Left ventricle myocardium superior (tissue), 1 donor: Measurements from ENCODE around the gene SYNGR1. TPM values are rescaled to one million over a fixed set of nuclear protein-coding genes. Genes with fewer than 3 reads are reported as not detected.

Experiments used
- ATAC-seq: fragments of 200-7000 bp; cut with Tn5 transposase; one replicate; pipeline ENCODE4 v1.9.1; 2020; ENCODE audit warnings: mild to moderate bottlenecking, moderate library complexity
- DNase-seq: peaks from one replicate; pipeline ENCODE4 v3.0.0-alpha.2; 2020
- intact Hi-C: fragments of 100-400 bp; cut with micrococcal nuclease; formaldehyde crosslinking; loops from one replicate; pipeline ENCODE4 v1.11.0; 2022
- total RNA-seq: library from RNA; stranded (reverse); fragmentation: NEBNext Ultra II Directional; extraction: Animal tissue kit (Norgen Biotek cat#: 25700); gene quantifications from one replicate; pipeline ENCODE4 v1.2.1, GENCODE V29; 2021
- donor health status: DM: no; HTN: yes; CAD: no; lungs with severe emphysema.

SYNGR1 gene
- total RNA-seq, 1 donor from 2014 or later: 41.3 TPM

- DNase-seq (no peak), ATAC-seq (no peak)
- intact Hi-C loops: no loop called here
Measured at GRCh38 chr22:39419096-39419495, 69.3 kb downstream of the SYNGR1 start.

DNA sequence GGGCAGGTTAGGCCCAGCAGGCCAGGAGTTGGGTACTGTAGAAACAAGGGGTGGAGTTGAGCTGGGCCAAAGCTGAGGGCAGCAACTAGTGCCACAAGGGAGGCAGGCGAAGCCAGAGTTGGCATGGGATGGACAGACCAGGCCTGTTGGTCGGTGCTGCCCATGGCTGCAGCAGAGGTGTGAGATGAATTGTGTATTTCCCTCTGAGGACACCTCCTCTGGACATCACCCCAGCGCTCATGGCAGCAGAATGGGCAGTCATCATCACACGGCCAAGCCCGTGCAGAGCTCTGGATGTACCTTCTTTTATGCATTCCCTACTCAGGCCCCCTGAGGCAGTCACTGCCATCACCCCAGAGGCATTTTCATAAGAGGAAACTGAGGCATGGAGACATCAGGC, 70.1 kb downstream of the SYNGR1 start:
- DNase-seq (no peak), ATAC-seq (no peak)
- intact Hi-C loops: no loop called here

DNA sequence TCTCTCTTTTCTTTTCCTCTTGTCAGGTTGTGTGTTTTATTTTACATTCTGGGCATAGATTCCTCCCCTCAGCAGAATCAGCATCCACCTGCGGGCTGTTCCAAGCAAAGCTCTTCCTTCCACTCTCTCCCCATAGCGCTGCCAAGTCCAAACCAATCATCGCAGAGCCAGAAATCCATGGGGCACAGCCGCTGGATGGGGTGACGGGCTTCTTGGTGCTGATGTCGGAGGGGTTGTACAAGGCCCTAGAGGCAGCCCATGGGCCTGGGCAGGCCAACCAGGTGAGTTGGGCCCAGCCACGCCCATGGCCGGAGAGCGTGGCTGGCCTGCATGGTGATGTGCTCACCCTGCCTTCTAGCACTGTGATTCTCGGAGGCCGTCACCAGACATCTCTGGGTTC, 71.9 kb downstream of the SYNGR1 start:
- no peak for ATAC-seq
- intact Hi-C loops: no loop called here
- no peak for DNase-seq

GRCh38 chr22:39422101-39422500, 72.3 kb downstream of the SYNGR1 start:
- intact Hi-C loops: no loop called here
- no peak for ATAC-seq
- no peak for DNase-seq

DNA sequence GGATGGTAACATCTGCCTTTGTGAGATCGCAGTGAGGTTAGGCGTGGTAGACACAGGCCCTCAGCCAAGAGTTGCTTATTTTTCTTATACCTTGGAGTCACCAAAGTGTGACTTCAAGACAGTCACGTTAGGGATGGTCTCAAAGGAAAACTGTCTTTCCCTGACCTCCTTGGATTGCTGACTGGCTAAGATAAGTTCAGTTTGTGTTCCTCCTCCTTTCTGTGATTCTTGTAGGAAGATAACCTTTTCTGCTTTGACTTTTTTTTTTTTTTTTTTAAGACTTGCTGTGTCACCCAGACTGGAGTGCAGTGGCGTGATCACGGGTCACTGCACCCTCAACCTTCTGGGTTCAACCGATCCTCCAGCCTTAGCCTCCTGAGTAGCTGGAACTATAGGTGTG, 72.9 kb downstream of the SYNGR1 start:
- ATAC-seq: no peak
- intact Hi-C loops: no loop called here

GRCh38 chr22:39423976-39424375, 74.2 kb downstream of the SYNGR1 start:
- DNase-seq (no peak), ATAC-seq (no peak)
- intact Hi-C loops: no loop called here

More for the DNA sequence above, 72.9 kb downstream of the SYNGR1 start:
- no peak for DNase-seq

DNA sequence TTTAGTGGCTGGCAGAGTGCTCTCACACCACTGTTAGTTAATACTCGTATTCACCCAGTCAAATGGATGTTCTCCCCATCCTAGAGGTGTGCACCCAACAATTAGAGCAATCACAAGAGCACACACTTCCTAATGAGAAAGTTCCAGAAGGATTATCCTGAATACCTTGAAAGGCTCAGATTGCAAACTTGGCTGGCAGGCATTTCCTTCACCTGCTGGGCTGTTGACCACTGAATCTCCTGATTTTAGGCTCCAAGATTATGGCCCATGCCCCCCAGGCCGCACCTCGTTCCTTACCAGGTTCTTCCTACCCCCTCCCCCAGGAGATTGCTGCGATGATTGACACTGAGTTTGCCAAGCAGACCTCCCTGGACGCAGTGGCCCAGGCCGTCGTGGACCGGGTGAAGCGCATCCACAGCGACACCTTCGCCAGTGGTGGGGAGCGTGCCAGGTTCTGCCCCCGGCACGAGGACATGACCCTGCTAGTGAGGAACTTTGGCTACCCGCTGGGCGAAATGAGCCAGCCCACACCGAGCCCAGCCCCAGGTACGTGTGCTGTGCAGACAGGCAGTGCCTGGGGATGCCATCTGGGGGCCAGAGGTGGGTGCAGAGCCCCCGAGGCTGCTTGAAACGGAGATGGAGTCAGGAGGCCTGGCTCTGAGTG, 76.7 kb downstream of the SYNGR1 start:
- intact Hi-C loops: no loop called here
- DNase-seq: no peak
- ATAC-seq: no peak

DNA sequence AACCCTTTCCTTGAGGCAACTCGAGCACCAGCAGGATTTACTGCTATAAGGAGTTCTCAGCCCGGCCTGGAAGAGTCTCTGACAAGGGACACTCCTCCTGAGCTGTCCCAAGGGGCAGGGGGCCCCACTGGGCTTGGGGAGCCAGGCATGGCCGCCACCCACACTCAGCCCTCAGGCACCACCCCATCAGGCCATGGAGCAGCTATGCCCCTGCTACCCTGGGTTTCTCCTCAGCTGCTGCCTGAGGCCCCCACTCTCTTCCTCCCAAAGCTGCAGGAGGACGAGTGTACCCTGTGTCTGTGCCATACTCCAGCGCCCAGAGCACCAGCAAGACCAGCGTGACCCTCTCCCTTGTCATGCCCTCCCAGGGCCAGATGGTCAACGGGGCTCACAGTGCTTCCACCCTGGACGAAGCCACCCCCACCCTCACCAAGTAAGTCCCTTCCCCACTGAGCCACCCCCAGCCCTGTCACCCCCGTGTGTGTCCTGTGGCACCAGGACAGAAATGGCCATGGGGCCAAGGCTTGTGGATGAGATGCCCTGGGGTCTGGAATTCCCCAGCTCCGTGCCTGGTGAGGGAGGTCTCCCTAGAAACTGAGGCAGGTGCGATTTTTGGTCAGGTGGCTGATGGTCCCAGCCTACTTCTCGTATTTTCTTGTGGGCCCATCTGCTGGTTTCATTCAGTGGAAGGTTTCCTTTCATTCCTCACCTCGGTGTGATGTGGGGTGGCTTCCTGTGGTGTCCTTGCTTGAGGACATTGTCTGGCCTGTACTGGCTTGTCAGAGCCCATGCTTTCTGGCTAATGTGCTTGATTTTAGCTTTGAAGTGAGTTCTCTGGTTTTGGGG, 78.2 kb downstream of the SYNGR1 start:
- DNase-seq (no peak), ATAC-seq (no peak)
- intact Hi-C loops: no loop called here

DNA sequence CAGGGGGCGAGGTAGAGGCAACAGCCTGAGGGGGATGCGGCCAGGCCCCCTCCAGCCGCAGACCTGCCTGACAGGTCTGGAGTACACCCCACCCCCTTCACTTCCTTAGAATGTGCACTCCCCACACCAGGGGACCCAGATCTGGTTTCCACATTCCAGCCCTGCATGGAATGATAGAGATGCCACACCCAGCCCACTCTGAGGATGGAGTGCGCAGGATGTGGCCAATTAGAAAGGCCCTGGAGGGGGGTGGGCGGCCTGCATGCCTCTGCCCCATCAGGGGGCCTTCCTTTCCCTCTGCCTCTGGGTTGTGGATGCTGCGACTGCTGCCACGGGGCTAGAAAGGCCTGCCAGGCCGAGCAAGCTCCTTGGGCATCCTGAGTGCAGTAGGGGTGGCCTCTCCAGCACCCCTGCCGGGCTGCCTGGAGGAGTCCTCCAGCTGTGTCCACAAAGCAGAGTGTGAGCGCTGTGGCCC, 78.8 kb downstream of the SYNGR1 start:
- intact Hi-C loops: no loop called here
- ATAC-seq: no peak
- no peak for DNase-seq

- intact Hi-C loops: no loop called here
- ATAC-seq (no peak), DNase-seq (no peak)
Measured at GRCh38 chr22:39429186-39429585, 79.4 kb downstream of the SYNGR1 start.

- DNase-seq: no peak
- intact Hi-C loops: no loop called here
Measured at GRCh38 chr22:39429916-39430575, 80.3 kb downstream of the SYNGR1 start.

DNA sequence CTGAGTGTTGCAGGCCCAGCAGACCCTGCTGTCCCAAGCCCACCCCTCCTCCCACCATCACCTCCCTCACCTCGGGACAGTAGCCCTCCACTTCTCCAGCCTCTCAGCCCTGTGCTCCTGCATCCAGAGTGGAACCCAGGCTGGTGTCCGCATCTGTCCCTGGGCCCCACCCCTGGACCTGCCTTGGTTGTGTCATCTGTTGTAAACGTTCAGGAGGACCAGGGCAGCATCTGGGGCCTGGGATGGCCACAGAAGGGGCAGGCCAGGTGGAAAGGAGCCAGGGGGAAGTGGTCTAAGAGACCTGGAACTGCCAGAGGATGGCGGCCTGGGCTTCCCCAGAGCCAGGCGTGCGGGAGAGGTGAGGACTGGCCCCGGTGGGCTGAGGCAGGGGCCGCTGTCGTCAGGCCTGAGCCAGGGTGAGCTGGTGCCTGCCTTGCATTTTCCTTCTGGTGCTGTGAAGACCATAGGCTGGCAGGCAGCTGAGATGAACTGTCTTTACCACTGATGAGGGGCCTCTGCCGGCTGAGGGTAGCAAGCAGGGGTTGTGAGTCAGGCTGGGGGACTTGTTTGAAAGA, 80.9 kb downstream of the SYNGR1 start:
- intact Hi-C loops: no loop called here
- no peak for ATAC-seq
- no peak for DNase-seq

More at GRCh38 chr22:39429916-39430575, 80.3 kb downstream of the SYNGR1 start:
- ATAC-seq: no peak

DNA sequence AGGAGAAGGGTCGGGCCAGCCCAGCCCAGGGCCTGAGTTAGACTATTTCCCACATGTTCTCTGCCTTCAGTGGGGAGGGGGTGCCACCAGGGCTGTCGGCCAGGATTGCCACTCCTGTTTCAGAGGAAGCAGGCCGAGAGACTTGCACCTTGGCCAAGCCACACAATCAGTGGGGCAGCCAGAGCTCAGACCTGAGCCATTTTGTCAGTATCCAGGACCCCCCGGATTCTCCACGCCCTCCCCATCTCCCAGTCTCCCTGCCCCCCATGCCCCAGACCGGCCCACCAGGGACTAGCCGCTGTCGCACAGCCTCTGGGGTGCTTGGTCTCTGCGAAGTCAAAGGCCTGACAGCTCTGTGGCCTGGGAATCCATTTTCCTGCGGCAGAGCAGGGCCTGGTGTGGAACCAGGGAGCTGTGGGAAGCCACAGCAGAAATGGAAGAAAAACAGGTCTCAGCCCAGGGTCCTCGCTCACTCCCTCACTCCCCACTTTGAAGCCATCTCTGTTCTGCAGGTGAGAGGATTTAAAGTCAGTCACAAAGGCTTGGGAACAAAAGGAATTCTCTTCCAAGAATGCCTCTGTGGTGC, 81.5 kb downstream of the SYNGR1 start:
- no peak for DNase-seq
- peak; percentile 8 for ATAC-seq
- intact Hi-C loops: no loop called here

DNA sequence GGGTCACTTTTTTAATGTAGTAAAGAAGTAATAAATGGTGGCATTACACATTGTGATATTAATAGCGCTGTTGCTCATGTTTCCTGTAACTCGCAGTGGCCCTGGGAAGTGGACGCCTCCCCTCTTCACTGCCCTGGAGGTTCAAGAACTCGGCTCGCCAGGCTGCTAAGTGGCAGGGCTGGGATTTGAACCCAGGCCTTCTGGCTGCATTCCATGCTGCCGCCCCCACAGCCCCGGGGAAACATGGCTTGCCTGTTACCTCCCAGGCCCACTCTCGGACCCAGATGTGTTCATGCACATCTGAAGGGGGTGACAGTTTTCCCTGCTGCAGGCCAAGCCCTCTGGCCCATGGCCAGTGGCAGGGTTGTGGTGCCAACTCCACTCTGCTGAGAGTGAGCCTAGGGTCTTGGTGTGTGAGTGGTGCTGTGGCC, 82.0 kb downstream of the SYNGR1 start:
- intact Hi-C loops: no loop called here
- DNase-seq (peak; percentile 66), ATAC-seq (peak; percentile 80)

- intact Hi-C loops: no loop called here
- ATAC-seq (no peak), DNase-seq (no peak)
Measured at GRCh38 chr22:39432361-39432811, 82.6 kb downstream of the SYNGR1 start.

DNA sequence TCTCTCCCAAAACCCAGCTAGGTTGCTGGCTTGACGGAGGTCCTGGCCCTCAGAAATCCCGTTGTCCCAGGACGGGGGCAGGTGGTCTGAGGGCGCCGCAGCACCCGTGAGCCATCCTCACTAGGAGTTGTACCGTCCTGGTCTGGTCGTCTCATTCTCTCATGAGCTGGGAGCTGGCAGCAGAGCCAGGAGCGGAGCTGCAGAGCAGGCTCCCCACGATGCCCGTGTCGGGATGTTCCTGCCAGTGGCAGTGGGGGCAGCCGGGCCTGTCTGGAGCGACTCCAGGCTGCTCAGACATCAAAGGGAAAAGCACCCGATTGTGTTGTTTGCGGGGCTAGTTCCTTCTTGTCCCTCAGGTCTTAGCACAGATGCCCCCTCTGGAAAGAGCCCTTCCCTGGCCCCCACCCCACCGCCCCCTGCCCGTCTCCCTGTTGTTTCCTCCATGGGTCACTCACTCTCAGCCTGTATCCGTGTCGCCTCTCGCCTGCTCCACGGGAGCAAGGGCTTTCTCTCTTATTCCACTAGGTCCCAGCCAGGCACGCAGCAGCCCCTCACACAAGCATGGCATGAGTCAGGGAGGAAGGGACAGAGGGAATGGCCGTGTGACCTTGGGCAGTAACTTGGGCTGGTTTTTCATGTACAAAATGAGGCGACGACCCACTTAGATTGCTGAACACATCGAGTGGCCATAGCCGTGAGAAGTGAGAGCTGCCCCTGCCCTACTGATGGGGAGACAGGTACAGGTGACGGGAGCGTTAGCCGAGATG, 83.9 kb downstream of the SYNGR1 start:
- intact Hi-C loops: no loop called here
- ATAC-seq (no peak), DNase-seq (no peak)

GRCh38 chr22:39434243-39434653, 84.5 kb downstream of the SYNGR1 start:
- DNase-seq (peak; percentile 67), ATAC-seq (peak; percentile 56)
- intact Hi-C loops: no loop called here

GRCh38 chr22:39434721-39435120, 84.9 kb downstream of the SYNGR1 start:
- intact Hi-C loops: no loop called here
- DNase-seq (no peak), ATAC-seq (no peak)
